H1 (cell line): ENCODE measurements around the gene CACNA2D1. TPM values are rescaled to one million over a fixed set of nuclear protein-coding genes. Genes with fewer than 3 reads are reported as not detected.

Experiments
- CTCF ChIA-PET: fragments of 300-600 bp; sonication (Branson Sonifier 250); formaldehyde crosslinking; loops from one replicate; lab custom pipeline; 2021; ENCODE audit not compliant: partially characterized antibody; lab: Charles Lee
- POLR2A ChIA-PET: fragments of 300-600 bp; sonication (Branson Sonifier 250); formaldehyde crosslinking; loops from one replicate; lab custom pipeline; 2021; ENCODE audit warnings: inconsistent platforms; ENCODE audit not compliant: partially characterized antibody; lab: Charles Lee
- DNase-seq, 2 experiments: peaks; one replicate each; pipeline versions ENCODE4 v3.0.0 to v3.0.0-alpha.2; 2010 to 2022; ENCODE audit warnings: low spot score in 2 of 2, low read depth in 1 of 2, mixed read lengths in 1 of 2
- FAIRE-seq: peaks from 2 replicates; lab custom pipeline; 2011; peaks lifted over from hg19 to GRCh38; lab: Jason Lieb, UNC
- H2AFZ ChIP-seq: 2 replicates; pipeline ENCODE4 v1.8.1; 2012; ENCODE audit warnings: low read length, inconsistent platforms
- H2AK5ac ChIP-seq: 2 replicates; pipeline ENCODE4 v1.6.1; 2013; ENCODE audit warnings: low read depth, low read length
- H2BK120ac ChIP-seq: replicated peaks from 2 replicates; pipeline ENCODE3; 2013; ENCODE audit warnings: low read depth, low read length, inconsistent platforms
- H2BK12ac ChIP-seq: 2 replicates; pipeline ENCODE4 v1.6.1; 2013; ENCODE audit warnings: low read depth, low read length
- H2BK15ac ChIP-seq: 2 replicates; pipeline ENCODE4 v1.6.1; 2013; ENCODE audit warnings: low read length
- H2BK20ac ChIP-seq: 2 replicates; pipeline ENCODE4 v1.6.1; 2013; ENCODE audit warnings: low read length
- H2BK5ac ChIP-seq: 2 replicates; pipeline ENCODE4 v1.6.1; 2013; ENCODE audit warnings: low read depth, low read length
- H3K14ac ChIP-seq: 2 replicates; pipeline ENCODE4 v1.6.1; 2013; ENCODE audit warnings: inconsistent platforms; ENCODE audit not compliant: insufficient read length
- H3K18ac ChIP-seq: 2 replicates; pipeline ENCODE4 v1.6.1; 2013; ENCODE audit warnings: low read length; ENCODE audit errors: extremely low read depth
- H3K23ac ChIP-seq: 2 replicates; pipeline ENCODE4 v1.6.1; 2013; ENCODE audit warnings: inconsistent platforms; ENCODE audit not compliant: insufficient read length
- H3K23me2 ChIP-seq: 2 replicates; pipeline ENCODE4 v1.6.1; 2013; ENCODE audit warnings: low read depth, low read length
- H3K27ac ChIP-seq: 2 replicates; pipeline ENCODE4 v1.6.1; 2011; ENCODE audit warnings: low read depth, low read length, inconsistent platforms
- H3K27me3 ChIP-seq, 4 experiments: replicated peaks in 1 of 4; 1 replicate in 1 of 4; 2 replicates in 3 of 4; pipeline versions ENCODE4 v1.6.1 to v1.8.1; 2011 to 2013; ENCODE audit warnings: low read length in 3 of 4, mild to moderate bottlenecking in 3 of 4, inconsistent platforms in 2 of 4, mixed read lengths in 2 of 4, moderate library complexity in 1 of 4; ENCODE audit not compliant: control insufficient read depth in 3 of 4, insufficient read depth in 3 of 4; ENCODE audit errors: extremely low read depth in 1 of 4
- H3K36me3 ChIP-seq, 4 experiments: 2 replicates each; pipeline versions ENCODE4 v1.6.1 to v1.8.1; 2011 to 2013; ENCODE audit warnings: mild to moderate bottlenecking in 4 of 4, low read length in 3 of 4, moderate library complexity in 2 of 4, control low read depth in 1 of 4, inconsistent platforms in 1 of 4; ENCODE audit not compliant: insufficient read depth in 4 of 4, control insufficient read depth in 2 of 4
- H3K4ac ChIP-seq: replicated peaks from 2 replicates; pipeline ENCODE3; 2013; ENCODE audit warnings: low read length, low read depth, mixed read lengths, inconsistent platforms; ENCODE audit not compliant: insufficient read length
- H3K4me1 ChIP-seq, 4 experiments: replicated peaks in 1 of 4; 1 replicate in 1 of 4; 2 replicates in 3 of 4; pipeline versions ENCODE4 v1.6.1 to v1.8.1; 2011 to 2013; ENCODE audit warnings: low read length in 3 of 4, inconsistent platforms in 2 of 4, mixed read lengths in 1 of 4; ENCODE audit not compliant: insufficient read depth in 4 of 4, control insufficient read depth in 3 of 4
- H3K4me2 ChIP-seq, 2 experiments: 2 replicates each; pipeline versions ENCODE4 v1.6.1 to v1.8.1; 2011 to 2013; ENCODE audit warnings: low read depth in 2 of 2, low read length in 2 of 2, control low read depth in 1 of 2, inconsistent platforms in 1 of 2, mild to moderate bottlenecking in 1 of 2; ENCODE audit not compliant: insufficient read depth in 1 of 2
- H3K4me3 ChIP-seq, 4 experiments: fragments of 200-600, 300-600 bp in 1 of 4; sonication (generic), shearing (Covaris generic), sonication (Bioruptor Twin) in 1 of 4; 2 replicates each; pipeline versions ENCODE4 v1.5.1 to v1.8.1; 2011 to 2016; ENCODE audit warnings: low read length in 4 of 4, low read depth in 3 of 4, control low read depth in 2 of 4, inconsistent platforms in 2 of 4, mild to moderate bottlenecking in 2 of 4, mixed read lengths in 1 of 4, moderate library complexity in 1 of 4; ENCODE audit not compliant: insufficient read depth in 2 of 4; ENCODE audit errors: extremely low read depth in 1 of 4
- H3K56ac ChIP-seq: replicated peaks from 2 replicates; pipeline ENCODE3; 2013; ENCODE audit warnings: low read depth, mild to moderate bottlenecking, mixed read lengths, low read length, inconsistent platforms; ENCODE audit not compliant: insufficient read length
- H3K79me1 ChIP-seq: 2 replicates; pipeline ENCODE4 v1.6.1; 2013; ENCODE audit warnings: low read depth, low read length, control low read depth
- H3K79me2 ChIP-seq, 2 experiments: 2 replicates each; pipeline versions ENCODE4 v1.6.1 to v1.8.1; 2012 to 2013; ENCODE audit warnings: low read length in 2 of 2, mild to moderate bottlenecking in 2 of 2, inconsistent platforms in 1 of 2; ENCODE audit not compliant: insufficient read depth in 2 of 2, control insufficient read depth in 1 of 2
- H3K9ac ChIP-seq, 4 experiments: replicated peaks in 1 of 4; 1 replicate in 1 of 4; 2 replicates in 3 of 4; pipeline versions ENCODE4 v1.6.1 to v1.8.1; 2011 to 2013; ENCODE audit warnings: low read depth in 3 of 4, low read length in 3 of 4, control low read depth in 2 of 4, mild to moderate bottlenecking in 2 of 4, moderate library complexity in 2 of 4, inconsistent platforms in 1 of 4; ENCODE audit errors: extremely low read depth in 1 of 4
- H3K9me3 ChIP-seq, 2 experiments: 2 replicates each; pipeline versions ENCODE4 v1.6.1 to v1.8.1; 2012 to 2013; ENCODE audit warnings: mild to moderate bottlenecking in 2 of 2, moderate library complexity in 2 of 2, control low read depth in 1 of 2, inconsistent platforms in 1 of 2, low read depth in 1 of 2, low read length in 1 of 2, mixed read lengths in 1 of 2; ENCODE audit not compliant: insufficient read depth in 2 of 2
- H4K20me1 ChIP-seq, 2 experiments: replicated peaks in 1 of 2; 2 replicates each; pipeline versions ENCODE3 to v1.8.1; 2011 to 2013; ENCODE audit warnings: inconsistent platforms in 2 of 2, low read length in 2 of 2, mild to moderate bottlenecking in 1 of 2; ENCODE audit not compliant: insufficient read depth in 2 of 2, control insufficient read depth in 1 of 2
- H4K5ac ChIP-seq: 2 replicates; pipeline ENCODE4 v1.6.1; 2013; ENCODE audit warnings: low read length, low read depth, mixed read lengths, inconsistent platforms; ENCODE audit not compliant: insufficient read length
- H4K8ac ChIP-seq: 2 replicates; pipeline ENCODE4 v1.8.0; 2013; ENCODE audit warnings: mild to moderate bottlenecking, moderate library complexity, low read length, inconsistent platforms; ENCODE audit not compliant: insufficient read depth; ENCODE audit errors: extremely low read depth
- H4K91ac ChIP-seq: replicated peaks from 2 replicates; pipeline ENCODE3; 2013; ENCODE audit warnings: low read length, mixed read lengths, inconsistent platforms; ENCODE audit not compliant: insufficient read length
- BACH1 ChIP-seq: IDR thresholded peaks from 2 replicates; pipeline ENCODE4 v1.6.1; 2012; ENCODE audit warnings: low read length, improper control_type of control experiment
- CREB1 ChIP-seq: IDR thresholded peaks from 2 replicates; pipeline ENCODE4 v1.6.1; 2012; ENCODE audit warnings: inconsistent platforms
- RAD21 ChIP-seq, 2 experiments: IDR thresholded peaks in 1 of 2; conservative IDR thresholded peaks in 1 of 2; 2 replicates each; pipeline ENCODE4 v1.6.1; 2011; ENCODE audit warnings: low read depth in 2 of 2, low read length in 2 of 2, improper control_type of control experiment in 1 of 2, inconsistent platforms in 1 of 2, mild to moderate bottlenecking in 1 of 2, moderate library complexity in 1 of 2
- WGBS, 2 experiments: shearing (Covaris generic) in 1 of 2; methylation state at CpG; one replicate each; pipeline versions ENCODE4 v1.1.6 to v1.1.7; 2013 to 2015; ENCODE audit warnings: low lambda C conversion rate in 2 of 2, mixed read lengths in 2 of 2, inconsistent platforms in 1 of 2, low coverage in 1 of 2, missing lambda C conversion rate in 1 of 2; ENCODE audit not compliant: insufficient replicate concordance in 2 of 2, insufficient coverage in 1 of 2, insufficient read length in 1 of 2; ENCODE audit errors: extremely low coverage in 1 of 2, missing lambda C conversion rate in 1 of 2; 5-methylcytosine and 5-hydroxymethylcytosine counted together
- polyA plus RNA-seq, 7 experiments: library from polyadenylated mRNA; depleted of rRNA in 3 of 7; stranded (reverse) in 5 of 7; unstranded in 2 of 7; fragments of >200 nt in 5 of 7; fragments of 200-250 nt in 2 of 7; gene quantifications; 1 replicate in 5 of 7; 2 replicates in 1 of 7; 4 replicates in 1 of 7; pipeline versions ENCODE4 v1.2.1 to v1.2.3, GENCODE V29; 2011 to 2013; ENCODE audit warnings: missing spikeins in 2 of 7, mixed read lengths in 2 of 7
- total RNA-seq: library from RNA; stranded (reverse); fragmentation: NEBNext Ultra II Directional; extraction: Animal tissue kit (Norgen Biotek cat#: 25700); gene quantifications from 2 replicates; pipeline ENCODE4 v1.2.1, GENCODE V29; 2021

CACNA2D1 gene
- total and polyA plus RNA-seq, 2 of the 8 experiments (the other 6 are each of a cell fraction or from before 2014, with no cell fraction given) = 4.3 to 27.3 TPM

- no peaks in the 10 kb centered on the region for H3K27me3 ChIP-seq
- no peak for FAIRE-seq
- H2BK15ac ChIP-seq = no peak overlapping the region
- H3K23me2 ChIP-seq = no peaks in the 10 kb centered on the region
- POLR2A ChIA-PET = no interaction called here
- no peak overlapping the region for H4K8ac ChIP-seq
- no peak overlapping the region for H3K18ac ChIP-seq
- H2BK12ac ChIP-seq = no peak overlapping the region
- H3K4me2 ChIP-seq = no peak overlapping the region
- H3K27ac ChIP-seq = no peak overlapping the region
- no peak overlapping the region for H2BK120ac ChIP-seq
- no peak overlapping the region for H2AK5ac ChIP-seq
- no peak overlapping the region for H3K56ac ChIP-seq
- CTCF ChIA-PET = no interaction called here
- no peak overlapping the region for H2AFZ ChIP-seq
- H2BK5ac ChIP-seq = no peak overlapping the region
- no peak overlapping the region for H3K23ac ChIP-seq
- H4K91ac ChIP-seq = no peak overlapping the region
- H3K9me3 ChIP-seq = no peaks in the 10 kb centered on the region
- H3K36me3 ChIP-seq = no peaks in the 10 kb centered on the region
- TF ChIP-seq RAD21 (IDR thresholded peaks at IDR 0.05 in 1 of 2, conservative IDR thresholded peaks at IDR 0.05 in 1 of 2; ENCODE audit: low read depth in 2 of 2, low read length in 2 of 2) (no peak), CREB1 (no peak), BACH1 (no peak)
- no peak overlapping the region for H4K5ac ChIP-seq
- H3K79me1 ChIP-seq = no peaks in the 10 kb centered on the region
- H3K14ac ChIP-seq = no peak overlapping the region
- peaks cover 0 to 15% of the 10 kb centered on the region in 2 experiments; a peak in 2 of 4 replicates for H3K79me2 ChIP-seq
- DNase-seq = no peak
- H4K20me1 ChIP-seq = no peaks in the 10 kb centered on the region
- 78% methylated on average over 7 of the region's 7 CpGs; no CpG with 5 or more reads in 1 of the 2 experiments for WGBS, 2 experiments
- no peak overlapping the region for H3K9ac ChIP-seq
- H3K4me1 ChIP-seq = peaks cover 3 to 8% (median 3%) of the 10 kb centered on the region in 4 experiments; a peak in 4 of 7 replicates
- no peak overlapping the region for H2BK20ac ChIP-seq
- H3K4me3 ChIP-seq = no peak overlapping the region
- no peak overlapping the region for H3K4ac ChIP-seq
Measured at GRCh38 chr7:82373926-82374635, 69.5 kb downstream of the CACNA2D1 start.
